GM19240 (cell line): ENCODE results near the gene FER.
"Not testable (repeated sequence)": the region's sequence is repeated elsewhere in the genome, so short reads cannot be mapped to it uniquely, and the experiment has no call there.

Source experiments
- DNase-seq: peaks from one replicate; pipeline ENCODE4 v3.0.0; 2011; ENCODE audit warnings: low spot score; ENCODE audit not compliant: insufficient read length

FER gene

DNA sequence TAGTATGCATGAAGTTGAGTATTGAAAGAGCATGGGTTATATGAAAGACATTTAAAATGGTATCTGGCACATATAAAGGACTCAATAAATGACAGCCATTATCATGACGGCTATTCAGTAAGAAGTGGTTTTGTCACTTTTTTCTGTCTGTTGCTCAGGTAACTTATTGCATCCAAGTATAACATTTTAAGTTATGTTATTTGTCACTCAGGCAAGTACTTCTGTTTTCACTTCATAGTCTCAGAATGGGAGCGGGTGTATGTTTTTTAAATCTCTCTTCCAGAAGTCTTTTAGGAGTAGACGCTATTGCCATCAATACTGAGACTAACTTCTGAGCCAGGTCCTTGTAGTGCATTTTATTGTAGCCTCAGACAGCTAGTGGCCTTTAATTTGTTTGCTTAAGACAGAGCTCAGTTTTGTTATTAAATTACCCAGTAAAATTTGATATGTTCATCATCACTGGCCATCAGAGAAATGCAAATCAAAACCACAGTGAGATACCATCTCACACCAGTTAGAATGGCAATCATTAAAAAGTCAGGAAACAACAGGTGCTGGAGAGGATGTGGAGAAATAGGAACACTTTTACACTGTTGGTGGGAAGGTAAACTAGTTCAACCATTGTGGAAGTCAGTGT, 423.9 kb downstream of the FER start:
- DNase-seq: not testable (repeated sequence)

DNA sequence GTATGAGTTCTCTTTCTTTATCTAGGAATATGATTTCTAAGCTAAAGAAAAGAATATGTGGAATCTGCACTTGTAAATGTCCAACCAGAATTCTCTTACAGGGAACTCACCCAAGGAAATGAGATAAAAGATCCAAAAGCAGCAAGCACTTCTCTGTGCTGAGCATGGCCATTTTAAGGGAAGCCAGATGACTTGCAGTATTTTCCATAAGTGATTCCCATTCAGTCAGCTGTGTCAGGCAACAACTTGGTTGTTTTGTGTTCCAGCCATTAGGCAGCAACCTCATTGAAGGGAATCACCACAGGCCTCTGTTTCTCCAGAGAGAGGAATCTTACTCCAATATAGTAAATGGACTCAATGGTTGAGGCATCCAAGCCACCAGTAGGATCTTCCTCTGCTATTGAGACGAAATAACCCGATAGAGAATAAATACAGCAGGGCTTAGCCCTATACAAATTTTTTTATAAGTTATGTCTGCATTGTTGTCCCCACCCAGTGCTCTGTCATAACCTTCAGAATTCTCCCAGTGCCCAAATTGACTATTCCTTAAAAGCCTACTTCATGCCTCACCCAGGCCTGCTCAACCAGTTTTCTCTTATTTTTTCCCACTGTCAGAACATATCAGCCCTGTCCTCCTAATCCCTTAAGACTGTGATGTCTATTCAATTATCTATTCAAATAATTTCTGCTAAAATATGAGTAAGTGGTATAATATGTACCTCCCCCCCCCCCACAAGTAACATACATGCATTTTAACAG, 425.5 kb downstream of the FER start:
- DNase-seq: no peak

DNA sequence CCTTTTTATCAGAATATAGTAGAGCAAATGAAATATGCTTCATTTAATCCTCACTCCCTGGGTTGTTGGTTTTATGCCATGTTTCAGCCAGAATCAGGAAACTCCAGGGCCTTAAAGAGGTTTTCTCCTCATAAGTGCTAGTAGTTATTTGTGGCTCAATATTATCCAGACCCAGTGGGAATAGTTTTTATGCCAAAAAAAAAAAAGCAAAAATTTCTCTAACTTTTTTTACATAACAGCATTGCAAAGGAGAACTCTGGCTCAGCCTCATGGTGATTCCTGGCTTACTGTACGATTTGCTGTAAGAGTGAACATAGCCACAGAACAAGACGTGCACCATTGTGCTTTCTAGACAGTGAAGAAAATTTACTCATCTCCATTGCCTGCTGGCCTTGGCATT, 429.5 kb downstream of the FER start:
- DNase-seq: no peak

DNA sequence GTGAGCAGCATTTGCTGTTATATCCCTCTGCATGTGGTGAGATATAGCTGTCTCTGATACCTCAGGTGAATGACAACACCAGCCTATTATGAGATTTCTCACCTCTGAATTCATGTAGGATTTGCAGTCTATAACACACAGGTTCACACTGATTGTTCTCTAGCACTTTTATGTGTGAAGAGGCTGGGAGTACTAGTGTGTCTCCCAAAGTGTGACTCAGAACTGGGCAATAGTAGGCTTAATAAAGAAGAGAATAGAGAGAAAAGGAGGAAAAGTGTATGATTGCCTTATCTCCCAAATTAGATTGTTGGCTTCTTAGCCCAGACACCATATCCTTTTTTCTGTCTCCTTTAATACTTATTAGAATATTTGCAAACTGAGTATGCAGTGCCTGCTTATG, 430.1 kb downstream of the FER start:
- no peak for DNase-seq

DNA sequence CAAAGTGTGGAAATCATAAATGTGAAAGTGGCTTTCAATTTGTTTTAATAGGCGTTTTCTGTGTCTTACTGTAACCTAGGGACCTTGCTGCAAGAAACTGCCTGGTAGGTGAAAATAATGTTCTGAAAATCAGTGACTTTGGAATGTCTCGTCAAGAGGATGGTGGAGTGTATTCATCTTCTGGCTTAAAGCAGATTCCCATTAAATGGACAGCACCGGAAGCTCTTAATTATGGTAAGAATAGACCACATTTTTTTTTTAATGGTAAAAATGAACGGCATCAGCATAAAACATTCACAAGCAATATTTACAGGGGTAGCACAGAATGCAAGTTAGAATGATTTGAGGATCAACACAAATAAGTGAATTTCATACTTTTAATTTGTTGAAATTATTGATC, 433.0 kb downstream of the FER start:
- DNase-seq: no peak

DNA sequence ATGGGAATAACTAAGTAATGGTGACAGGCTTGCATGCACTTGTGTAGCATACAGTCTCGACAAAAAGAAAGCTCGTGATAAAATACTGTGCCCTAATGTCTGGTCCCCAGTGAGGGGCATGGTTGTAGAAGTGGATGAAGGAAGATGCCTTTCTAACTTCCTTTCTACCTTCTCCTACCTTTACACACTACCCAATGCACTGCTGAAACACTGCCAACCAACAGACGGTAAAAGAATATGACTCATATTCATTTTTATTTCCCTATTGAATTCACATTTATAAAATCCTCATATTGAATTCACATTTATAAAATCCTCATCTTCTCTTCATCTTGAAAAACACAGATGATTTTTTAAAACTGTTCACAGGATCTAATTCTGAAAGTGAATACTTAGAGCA, 439.1 kb downstream of the FER start:
- DNase-seq: no peak

DNA sequence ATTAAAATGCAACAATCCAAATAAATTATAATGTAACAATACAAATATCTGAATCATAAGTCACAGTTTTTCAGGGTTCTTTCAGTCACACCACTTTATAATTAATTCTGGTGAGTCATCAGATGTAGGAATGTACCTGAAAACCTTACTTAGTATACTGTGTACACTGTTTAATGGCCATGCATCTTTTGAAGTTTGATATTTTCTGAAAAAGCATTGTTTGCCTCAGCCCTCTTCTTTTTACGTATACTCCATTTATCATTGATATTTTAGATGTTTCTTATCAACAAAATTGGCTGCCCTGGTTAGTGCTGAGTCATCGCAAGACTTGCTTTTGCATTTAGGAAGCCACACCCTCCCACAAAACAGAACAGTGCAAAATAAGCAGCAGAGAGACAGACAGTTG, 443.5 kb downstream of the FER start:
- no peak for DNase-seq

DNA sequence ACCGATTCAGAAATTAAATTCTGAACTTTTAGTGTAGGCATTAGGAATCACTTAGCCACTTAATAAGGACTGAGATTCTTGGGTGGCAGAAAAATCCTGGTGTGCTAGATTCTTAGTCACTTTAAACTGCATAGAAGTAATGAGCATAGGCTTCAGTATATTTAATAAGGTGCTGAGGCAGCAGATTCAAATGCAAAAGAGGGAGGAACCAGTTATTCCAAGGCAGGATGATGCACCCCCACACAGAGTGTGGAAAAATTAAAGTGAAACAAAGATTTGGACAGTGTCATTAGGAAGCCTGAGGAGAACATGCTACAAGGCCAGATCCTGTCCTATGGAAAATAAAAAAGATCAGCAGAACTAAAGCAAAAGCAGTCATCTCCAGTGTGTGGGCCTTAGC, 444.3 kb downstream of the FER start:
- no peak for DNase-seq

DNA sequence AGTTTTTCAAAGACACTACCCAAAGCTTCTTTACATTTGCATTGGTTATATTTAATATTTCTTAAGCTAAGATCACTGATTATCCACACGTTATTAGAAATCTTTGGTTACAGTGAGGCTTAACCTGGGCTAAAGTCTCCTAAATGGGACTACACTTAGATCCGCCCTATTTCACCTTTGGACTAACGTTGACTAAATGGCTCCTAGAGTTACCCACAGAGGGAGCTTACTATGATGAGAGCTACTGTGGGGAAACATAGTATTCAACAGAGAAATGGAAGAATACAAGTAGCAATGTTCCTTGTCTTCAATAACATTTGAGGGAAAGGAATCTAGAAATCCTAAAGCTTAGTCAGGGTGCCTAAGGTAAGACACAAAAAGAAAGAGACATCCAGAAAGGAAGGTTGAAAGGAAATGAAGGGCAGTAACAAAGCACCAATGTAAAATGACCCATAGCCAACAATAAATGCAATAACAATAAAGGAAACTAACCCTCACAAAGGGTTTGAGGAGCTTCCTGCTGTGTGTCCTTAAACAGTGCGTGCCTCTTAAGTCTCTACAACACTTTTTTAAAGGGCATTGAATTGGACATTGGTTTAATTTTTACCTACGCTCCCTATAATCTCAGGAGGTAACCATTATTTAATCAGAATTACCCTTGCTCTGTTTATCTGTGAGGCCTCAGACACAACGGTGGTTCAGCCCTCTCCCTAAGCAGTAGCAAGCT, 445.0 kb downstream of the FER start:
- no peak for DNase-seq

DNA sequence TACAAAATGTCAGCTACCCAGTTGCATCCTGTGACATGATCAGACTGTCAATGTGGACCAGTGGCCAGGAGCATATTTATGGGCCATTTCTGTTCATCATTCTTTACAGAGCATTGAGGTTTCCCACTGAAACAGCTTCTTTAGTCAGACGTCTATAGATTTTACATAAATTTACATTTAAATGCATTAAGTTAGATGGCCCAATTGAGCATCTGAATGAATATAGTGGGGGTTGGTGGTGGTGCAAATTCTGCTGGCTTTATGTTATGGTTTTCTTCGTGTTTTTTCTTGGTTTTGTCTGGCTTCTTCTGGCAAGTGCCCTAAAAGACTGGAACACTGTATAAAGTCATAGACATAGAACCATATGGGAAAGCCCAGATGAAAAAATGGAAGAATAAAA, 448.0 kb downstream of the FER start:
- no peak for DNase-seq

DNA sequence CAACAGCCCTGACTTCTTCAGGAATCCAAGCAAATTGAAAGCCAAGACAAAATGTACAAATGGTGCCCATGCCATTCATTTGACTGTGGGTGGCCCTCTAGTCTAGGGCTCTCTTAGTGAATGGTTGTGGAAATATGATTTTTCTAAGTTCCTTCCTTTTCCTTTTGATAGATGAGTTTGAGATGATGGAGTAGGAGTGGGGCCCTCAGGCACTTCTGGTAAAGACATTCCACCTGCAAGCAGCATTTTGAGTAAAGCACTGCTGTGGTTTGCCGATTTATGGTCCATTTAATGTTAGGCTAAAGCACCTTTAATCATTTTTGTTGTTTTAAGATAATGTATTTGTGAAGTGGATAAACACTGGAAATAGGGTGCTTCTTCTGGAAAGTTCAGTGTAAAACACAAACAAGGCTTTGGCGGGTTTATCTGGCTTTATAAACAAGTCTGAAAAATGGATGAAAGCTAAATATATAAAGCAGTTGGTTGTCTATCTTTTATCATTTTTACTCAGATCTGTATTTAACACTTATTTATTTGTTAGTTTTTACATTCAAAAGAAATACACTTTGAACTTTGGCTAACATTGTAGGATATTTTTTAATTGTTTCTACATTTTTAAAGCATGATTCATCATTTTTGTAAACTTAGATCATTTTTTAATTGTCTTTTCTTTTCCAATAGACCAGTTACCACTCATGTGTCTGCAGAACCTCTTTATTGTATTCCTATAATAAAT, 448.6 kb downstream of the FER start:
- DNase-seq: no peak

DNA sequence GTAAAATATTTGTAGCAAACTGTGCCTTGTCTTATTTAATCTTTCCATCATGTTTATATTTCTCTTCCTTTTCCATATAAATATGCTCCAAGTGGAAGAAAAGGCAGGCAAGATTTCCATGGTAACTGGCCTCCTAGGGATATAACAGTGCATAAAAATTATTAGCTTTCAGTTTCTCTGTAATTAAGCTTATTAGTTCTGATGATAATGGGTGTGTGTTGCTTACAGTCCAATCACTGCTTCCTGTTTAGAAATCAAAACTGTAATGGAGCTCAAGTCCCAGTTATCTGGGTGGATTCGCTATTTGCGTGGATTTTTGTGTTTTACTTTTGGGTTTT, 449.1 kb downstream of the FER start:
- no peak for DNase-seq

DNA sequence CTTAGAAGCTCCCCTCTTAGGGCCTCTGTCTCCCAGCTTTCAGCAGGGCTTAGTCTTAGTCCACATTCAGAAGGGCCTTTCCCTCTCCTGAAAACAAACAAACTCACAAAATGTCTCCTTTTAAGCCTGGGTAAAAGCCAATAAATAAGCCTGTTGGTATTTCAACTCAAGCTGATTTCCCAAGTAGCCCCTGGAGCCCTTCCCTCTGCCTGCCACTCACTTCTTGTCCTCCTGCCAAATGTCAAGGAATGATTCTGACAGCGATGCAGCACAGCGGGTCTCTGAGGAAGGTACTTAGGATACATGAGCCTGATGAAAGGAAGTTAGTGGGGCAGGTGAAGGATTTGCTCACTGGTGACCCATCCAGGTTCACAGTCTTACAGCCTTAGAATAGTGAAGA, 451.6 kb downstream of the FER start:
- no peak for DNase-seq

DNA sequence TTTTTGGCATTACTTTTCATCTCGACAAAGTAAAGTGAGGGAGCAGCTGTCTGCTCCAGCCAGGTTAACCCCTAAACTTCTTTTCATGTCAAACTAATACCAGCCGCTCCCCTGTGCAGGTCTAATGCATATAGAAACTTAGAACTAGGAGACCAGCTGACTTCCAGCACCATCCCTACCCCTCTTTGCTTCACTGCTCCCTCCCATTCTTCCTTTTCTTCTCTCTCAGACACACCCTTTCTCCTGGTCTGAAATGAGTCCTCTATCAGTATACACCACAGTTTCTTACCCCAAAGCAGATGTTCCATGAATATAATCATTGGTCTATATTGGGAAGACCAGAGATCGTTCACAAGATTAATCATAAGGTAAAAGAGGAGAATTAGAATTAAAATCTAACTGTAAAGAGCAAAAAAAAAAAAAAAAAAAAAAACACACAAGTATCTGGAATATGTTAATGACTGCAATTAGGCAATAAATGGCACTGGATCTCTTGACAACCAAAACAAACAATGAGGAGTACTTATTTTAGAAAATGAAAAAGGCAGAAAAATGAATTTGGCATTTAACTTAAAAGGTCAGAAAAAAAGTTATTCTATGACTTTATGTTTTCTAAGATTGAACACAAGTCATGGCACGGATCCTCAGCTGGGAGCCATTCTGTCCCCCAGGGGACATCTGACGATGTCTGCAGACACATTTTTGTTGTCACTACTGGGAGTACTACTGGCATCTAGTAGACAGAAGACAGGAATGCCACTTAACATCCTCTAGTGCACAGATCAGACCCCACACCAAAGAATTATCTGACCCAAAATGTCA, 452.3 kb downstream of the FER start:
- no peak for DNase-seq

DNA sequence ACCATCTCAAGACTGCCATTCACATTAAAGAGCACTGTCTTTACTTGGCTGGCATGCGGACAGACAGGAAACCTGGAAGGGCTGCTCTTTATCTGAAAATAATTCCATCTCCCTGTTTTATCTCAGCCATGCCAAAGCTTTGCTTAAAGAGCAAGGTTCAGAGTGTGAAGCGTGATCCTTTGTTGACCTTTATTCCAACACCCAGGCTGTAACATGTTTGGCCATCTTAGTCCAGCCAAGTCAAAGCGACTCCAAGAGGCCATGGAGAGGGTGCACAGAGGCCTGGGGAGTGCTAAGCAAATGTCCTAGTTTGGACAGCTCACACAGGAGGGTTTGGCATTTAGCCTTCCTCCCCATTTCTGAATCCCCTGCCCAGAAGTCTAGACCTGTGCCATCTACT, 467.3 kb downstream of the FER start:
- DNase-seq: no peak

DNA sequence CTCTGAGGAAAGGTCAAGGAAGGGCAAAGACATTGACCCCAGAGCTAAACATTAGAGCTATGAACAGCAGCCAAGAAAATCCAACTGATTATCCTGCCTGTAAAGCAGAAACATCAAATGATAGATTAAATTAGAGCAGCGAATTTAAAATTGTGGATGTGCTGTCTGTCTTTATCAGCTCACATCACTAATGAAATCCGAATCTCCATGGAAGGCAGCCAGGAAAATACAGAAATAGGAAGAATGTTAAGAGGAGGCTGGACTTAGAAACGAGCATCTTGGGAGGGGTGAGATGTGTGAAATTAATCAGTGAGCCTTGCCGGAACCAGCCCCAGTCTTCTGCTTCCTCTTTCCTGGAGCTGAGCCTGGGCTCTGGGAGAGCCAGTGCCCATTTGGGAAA, 471.1 kb downstream of the FER start:
- no peak for DNase-seq

DNA sequence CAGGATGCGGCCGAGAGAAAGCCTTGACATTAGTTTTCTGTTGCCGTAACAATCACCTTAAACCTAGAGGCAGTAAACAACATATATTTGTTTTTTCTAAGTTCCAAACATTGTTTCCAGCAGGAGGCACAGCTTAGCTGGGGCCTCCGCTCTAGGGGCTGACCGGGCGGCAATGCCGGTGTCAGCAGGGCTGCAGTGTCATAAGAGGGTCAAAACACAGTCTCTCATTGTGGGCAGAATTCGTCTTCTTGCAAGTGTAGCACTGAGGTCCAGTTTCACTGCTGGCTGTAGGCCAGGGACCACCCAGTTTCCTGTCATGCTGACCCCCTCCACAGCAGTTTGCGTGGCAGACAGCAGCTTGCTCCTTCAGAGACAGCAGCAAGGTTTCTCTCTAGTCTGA, 475.8 kb downstream of the FER start:
- DNase-seq: no peak

DNA sequence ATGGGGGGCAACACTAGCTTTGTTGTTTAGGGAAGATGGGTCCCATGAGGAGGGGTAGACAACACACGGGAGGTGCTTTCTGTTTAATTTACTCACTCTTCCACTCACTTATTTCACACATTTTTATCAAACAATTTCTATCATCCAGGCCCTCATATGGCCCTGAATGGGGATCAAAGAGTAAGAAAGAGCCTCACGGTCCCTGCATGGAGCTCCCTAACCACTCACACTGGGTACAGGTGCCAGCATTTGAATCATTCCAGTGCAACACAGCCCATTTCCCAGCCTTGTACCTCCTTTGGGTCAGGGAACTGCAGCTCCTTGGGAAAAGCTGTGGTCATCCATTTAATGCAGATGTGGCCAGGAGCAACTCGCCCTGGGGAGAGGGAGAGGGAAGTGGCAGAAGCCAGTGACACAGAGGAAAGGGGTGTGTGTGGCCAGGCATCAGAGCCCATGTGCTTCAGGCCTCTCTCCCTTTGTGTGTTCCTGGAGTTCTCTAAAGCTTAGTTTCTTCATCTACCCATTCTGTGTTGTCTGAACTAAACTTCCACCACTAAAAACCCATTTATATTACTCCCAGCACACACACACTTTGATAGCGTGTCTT, 476.7 kb downstream of the FER start:
- DNase-seq: no peak

DNA sequence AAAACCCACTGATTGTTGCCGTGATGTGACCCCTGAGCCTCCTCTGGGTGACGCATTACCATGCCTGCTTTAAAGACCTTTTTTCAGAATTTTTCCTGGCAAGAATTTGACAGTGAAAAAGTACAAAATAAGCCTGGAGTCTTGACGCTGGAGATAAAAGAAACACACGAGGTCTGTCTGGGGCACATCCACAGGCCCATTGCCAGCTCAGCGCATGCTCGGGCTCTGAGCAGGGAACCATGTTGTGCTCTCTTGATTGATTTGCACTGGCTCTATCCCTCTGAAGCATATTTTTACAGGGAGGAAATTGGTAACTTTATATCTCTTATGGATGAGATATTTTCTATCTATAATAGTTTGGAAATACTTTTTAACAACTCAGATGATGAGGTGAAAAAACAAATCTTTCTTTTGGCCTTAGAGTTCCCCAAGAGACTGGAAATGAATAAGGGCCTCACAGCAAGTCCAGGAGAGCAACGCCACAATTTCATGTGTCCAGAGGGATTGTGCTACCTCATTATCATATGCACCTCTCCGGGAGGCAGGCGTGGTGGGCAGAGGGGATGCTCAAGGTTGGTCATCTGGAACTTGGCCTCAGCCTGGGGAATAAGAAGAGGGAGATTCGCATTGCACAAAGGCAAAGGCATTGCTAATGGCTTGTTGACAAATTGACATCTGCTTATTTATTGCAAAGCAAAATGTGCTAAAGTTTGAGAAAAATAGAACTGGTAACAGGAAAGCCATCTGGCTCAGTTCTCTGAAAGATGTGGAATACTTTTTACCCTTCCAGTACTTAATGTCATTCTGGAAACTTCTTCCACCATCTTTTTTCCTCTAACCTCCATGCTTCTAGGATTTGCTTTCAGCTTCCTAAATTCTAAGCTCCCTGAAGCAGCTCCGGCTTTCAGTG, 478.3 kb downstream of the FER start:
- no peak for DNase-seq

DNA sequence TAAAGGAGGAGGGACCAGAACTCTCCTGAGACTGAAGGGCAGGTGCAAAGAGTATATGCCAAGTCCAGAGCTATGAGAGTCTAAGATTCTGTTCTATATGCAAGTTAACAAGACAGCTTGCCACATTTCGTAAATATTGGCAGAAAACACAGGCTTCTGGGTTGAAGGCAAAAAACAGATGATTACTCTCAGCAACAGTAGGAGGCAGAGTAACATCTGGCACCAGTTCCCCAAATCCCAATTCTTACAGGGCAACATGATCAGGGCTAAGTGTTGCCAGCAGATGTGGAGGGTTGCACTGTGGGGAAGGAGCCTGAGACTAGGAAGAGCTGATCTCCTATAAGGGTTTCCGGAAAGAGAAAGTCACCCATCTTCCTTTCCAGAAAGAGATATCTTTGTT, 482.7 kb downstream of the FER start:
- no peak for DNase-seq
